Measurements from ENCODE around the gene CEBPA.
A peak's percentile ranks its signal among the peaks of the same experiment; 100 is the strongest.

CEBPA gene

DNA sequence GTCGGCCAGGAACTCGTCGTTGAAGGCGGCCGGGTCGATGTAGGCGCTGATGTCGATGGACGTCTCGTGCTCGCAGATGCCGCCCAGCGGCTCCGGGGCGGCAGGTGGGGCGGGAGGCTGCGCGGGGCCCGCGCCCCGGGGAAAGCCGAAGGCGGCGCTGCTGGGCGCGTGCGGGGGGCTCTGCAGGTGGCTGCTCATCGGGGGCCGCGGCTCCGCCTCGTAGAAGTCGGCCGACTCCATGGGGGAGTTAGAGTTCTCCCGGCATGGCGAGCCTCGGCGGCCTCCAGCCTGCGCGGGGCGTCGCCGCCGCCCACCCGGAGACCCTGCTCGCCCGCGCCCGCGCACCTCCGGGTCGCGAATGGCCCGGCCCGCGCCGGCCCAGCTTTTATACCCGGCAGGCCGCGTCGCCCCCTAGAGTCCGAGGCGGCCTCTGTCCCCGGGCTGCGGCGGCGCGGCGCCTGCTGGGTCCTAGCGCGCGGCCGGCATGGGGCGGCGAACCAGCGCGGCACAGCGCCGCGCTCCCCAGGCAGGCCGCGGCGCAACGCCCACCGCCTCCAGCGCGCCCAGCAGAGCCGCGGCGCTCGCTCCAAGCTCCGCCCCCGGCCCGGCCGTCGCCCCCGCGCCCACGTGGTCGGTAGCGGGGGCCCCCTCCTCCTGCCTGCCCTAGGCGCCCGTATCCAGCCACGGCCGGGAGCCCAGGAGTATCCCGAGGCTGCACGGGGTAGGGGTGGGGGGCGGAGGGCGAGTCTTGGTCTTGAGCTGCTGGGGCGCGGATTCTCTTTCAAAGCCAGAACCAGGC lies at the start of gene CEBPA:
CEBPA (minus strand) TSS at position 360 of the 799 bp plus-strand sequence; CDS start at position 240, 120 bp downstream.
- Histone ChIP-seq H3K9ac (ENCODE audit: low read length) (peak within 1 kb of the TSS; percentile 41; the same call in 1 of the 2 replicates), H3K27me3 (ENCODE audit: low read length) (no peaks in the 10 kb centered on the region), H3K36me3 (ENCODE audit: low read length) (no peaks in the 10 kb centered on the region), H3K9me3 (ENCODE audit: insufficient read depth, low read length) (no peaks in the 10 kb centered on the region), H4K20me1 (ENCODE audit: low read depth, low read length) (no peaks in the 10 kb centered on the region), H3K27ac (ENCODE audit: low read depth, low read length) (no peak within 1 kb of the TSS), H3K4me3 (ENCODE audit: insufficient read depth, low read length, poor library complexity, severe bottlenecking) (peak within 1 kb of the TSS; percentile 45), H2AFZ (ENCODE audit: low read depth, low read length, severe bottlenecking) (no peak within 1 kb of the TSS), H3F3A (ENCODE audit: insufficient read depth) (no peaks in the 10 kb centered on the region), H3K4me2 (ENCODE audit: low read depth, low read length, poor library complexity, severe bottlenecking) (peak within 1 kb of the TSS; percentile 40), H3K79me2 (ENCODE audit: insufficient read depth, low read length) (no peaks in the 10 kb centered on the region), H3K9me2 (replicated peaks; ENCODE audit: insufficient read depth, low read length) (no peaks in the 10 kb centered on the region)
- TF ChIP-seq EZH2phosphoT487 (conservative IDR thresholded peaks at IDR 0.05; ENCODE audit: low read length) = no peak
- TF ChIP-seq, protein P1, sequence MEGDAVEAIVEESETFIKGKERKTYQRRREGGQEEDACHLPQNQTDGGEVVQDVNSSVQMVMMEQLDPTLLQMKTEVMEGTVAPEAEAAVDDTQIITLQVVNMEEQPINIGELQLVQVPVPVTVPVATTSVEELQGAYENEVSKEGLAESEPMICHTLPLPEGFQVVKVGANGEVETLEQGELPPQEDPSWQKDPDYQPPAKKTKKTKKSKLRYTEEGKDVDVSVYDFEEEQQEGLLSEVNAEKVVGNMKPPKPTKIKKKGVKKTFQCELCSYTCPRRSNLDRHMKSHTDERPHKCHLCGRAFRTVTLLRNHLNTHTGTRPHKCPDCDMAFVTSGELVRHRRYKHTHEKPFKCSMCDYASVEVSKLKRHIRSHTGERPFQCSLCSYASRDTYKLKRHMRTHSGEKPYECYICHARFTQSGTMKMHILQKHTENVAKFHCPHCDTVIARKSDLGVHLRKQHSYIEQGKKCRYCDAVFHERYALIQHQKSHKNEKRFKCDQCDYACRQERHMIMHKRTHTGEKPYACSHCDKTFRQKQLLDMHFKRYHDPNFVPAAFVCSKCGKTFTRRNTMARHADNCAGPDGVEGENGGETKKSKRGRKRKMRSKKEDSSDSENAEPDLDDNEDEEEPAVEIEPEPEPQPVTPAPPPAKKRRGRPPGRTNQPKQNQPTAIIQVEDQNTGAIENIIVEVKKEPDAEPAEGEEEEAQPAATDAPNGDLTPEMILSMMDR (IDR thresholded peaks at IDR 0.05; ENCODE audit: insufficient read depth, low read length, poor library complexity, severe bottlenecking) = no peak

DNA sequence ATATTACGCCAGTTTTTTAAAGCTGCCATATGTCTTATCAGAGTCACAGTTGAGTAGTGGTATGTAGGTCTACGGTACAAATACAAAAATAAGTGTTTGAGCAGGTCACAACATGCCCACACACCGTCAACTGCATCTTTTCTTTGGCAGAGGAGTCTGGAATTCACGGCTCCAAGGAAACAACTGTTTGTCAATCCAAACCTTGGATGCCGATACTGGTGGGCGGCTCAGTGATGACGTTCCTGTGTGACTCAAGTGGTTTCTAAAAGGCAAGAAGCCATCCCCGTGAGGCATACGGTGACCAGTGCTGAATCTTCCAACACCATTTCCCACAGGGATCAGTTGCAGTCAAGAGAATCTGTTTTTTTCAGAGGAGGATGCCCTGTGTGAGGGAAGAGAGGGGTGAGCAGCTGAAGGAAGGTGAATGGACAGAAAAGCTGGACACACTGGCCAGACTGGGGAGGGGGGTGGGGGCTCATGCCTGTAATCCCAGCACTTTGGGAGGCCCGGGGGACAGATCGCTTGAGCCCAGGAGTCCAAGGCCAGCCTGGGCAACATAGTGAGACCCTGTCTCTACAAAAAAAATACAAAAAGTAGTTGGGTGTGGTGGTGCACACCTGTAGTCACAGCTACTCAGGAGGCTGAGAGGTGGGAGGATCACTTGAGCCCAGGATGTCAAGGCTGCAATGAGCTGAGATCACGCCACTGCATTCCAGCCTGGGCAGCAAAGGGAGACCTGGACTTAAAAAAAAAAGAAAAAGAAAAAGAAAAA lies 48.4 kb upstream of the CEBPA start:
- no peak overlapping the region for H3K4me3 ChIP-seq (ENCODE audit: insufficient read depth, low read length, poor library complexity, severe bottlenecking)
- no peaks in the 10 kb centered on the region for H3K27me3 ChIP-seq (ENCODE audit: low read length)
- H3K79me2 ChIP-seq (ENCODE audit: insufficient read depth, low read length) = no peaks in the 10 kb centered on the region
- H3K9ac ChIP-seq (ENCODE audit: low read length) = no peak overlapping the region
- no peaks in the 10 kb centered on the region for H3K9me2 ChIP-seq (replicated peaks; ENCODE audit: insufficient read depth, low read length)
- TF ChIP-seq EZH2phosphoT487 (conservative IDR thresholded peaks at IDR 0.05; ENCODE audit: low read length) = no peak
- TF ChIP-seq, protein P1 (IDR thresholded peaks at IDR 0.05; ENCODE audit: insufficient read depth, low read length, poor library complexity, severe bottlenecking) = no peak
- H3F3A ChIP-seq (ENCODE audit: insufficient read depth) = no peaks in the 10 kb centered on the region
- no peaks in the 10 kb centered on the region for H3K36me3 ChIP-seq (ENCODE audit: low read length)
- no peak overlapping the region for H3K27ac ChIP-seq (ENCODE audit: low read depth, low read length)
- H2AFZ ChIP-seq (ENCODE audit: low read depth, low read length, severe bottlenecking) = no peak overlapping the region
- no peaks in the 10 kb centered on the region for H4K20me1 ChIP-seq (ENCODE audit: low read depth, low read length)
- no peak overlapping the region for H3K4me2 ChIP-seq (ENCODE audit: low read depth, low read length, poor library complexity, severe bottlenecking)
- H3K9me3 ChIP-seq (ENCODE audit: insufficient read depth, low read length) = no peaks in the 10 kb centered on the region

DNA sequence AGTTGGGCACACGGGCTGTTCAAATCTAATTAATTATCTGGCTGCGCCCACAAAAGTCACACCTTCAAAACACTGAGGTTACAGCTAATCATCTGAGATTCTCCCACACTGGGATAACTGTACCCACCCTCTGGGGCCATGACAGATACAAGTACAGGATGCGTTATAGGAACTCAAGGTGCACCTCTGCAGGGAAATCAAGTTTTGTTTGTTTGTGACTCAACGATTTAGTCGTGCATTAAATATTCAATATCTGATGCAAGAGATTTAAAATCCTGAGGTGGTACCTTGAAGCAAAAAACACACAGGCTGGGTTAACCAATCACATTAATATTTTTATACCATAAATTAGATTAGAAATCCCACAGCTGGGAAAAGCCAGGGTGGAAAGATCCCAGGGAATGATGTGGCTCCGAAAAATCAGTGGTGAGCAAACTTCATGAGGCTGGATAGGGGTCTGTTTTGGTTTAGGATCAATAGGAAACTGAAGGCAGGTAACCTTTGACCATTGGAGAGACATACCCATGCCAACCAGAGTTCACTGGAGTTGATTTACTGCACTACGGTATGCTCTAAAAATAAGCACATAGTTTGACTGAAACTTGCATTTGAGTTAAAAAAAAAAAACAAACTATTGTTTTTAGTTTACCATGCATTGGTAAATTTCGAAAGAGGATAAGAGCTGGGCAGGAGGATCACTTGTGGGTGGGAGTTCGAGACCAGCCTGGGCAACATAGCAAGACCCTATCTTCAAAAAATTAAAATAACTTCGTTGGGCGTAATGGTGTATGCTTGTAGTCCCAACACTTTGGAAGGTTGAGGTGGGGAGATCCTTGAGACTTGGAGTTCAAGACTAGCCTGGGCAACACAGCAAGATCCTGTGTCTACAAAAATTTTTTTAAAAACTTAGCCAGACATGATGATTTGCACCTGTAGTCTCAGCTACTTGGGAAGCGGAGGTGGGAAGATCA lies 47.3 kb upstream of the CEBPA start:
- no peak overlapping the region for H3K27ac ChIP-seq (ENCODE audit: low read depth, low read length)

More for the DNA sequence above, 47.3 kb upstream of the CEBPA start:
- Histone ChIP-seq H3K9me2 (replicated peaks; ENCODE audit: insufficient read depth, low read length) (no peaks in the 10 kb centered on the region), H3K27me3 (ENCODE audit: low read length) (no peaks in the 10 kb centered on the region), H3K9me3 (ENCODE audit: insufficient read depth, low read length) (no peaks in the 10 kb centered on the region), H3K4me3 (ENCODE audit: insufficient read depth, low read length, poor library complexity, severe bottlenecking) (no peak overlapping the region), H3K9ac (ENCODE audit: low read length) (no peak overlapping the region), H3K36me3 (ENCODE audit: low read length) (no peaks in the 10 kb centered on the region), H4K20me1 (ENCODE audit: low read depth, low read length) (no peaks in the 10 kb centered on the region), H3K79me2 (ENCODE audit: insufficient read depth, low read length) (no peaks in the 10 kb centered on the region), H2AFZ (ENCODE audit: low read depth, low read length, severe bottlenecking) (no peak overlapping the region), H3F3A (ENCODE audit: insufficient read depth) (no peaks in the 10 kb centered on the region), H3K4me2 (ENCODE audit: low read depth, low read length, poor library complexity, severe bottlenecking) (no peak overlapping the region)
- TF ChIP-seq, protein P1 (IDR thresholded peaks at IDR 0.05; ENCODE audit: insufficient read depth, low read length, poor library complexity, severe bottlenecking) = no peak
- no peak for TF ChIP-seq EZH2phosphoT487 (conservative IDR thresholded peaks at IDR 0.05; ENCODE audit: low read length)

All from SU-DHL-6 (cell line).